MM.1S (cell line): ENCODE data around the gene VPS45.

ENCODE experiments used
- DNase-seq: peaks from one replicate; pipeline ENCODE4 v3.0.0-alpha.2; 2015
- H2AFZ ChIP-seq: fragments of 300-600 bp; sonication (generic); 2 replicates; pipeline ENCODE4 v1.6.0; 2016; ENCODE audit warnings: antibody characterized with exemption, low read length
- H3F3A ChIP-seq: fragments of 300-600 bp; sonication (generic); 2 replicates; pipeline ENCODE4 v1.6.1; 2016; ENCODE audit warnings: mild to moderate bottlenecking, antibody characterized with exemption, low read length, moderate library complexity, mixed read lengths; ENCODE audit not compliant: insufficient read depth
- H3K27ac ChIP-seq: fragments of 300-600 bp; sonication (generic); 2 replicates; pipeline ENCODE4 v1.5.1; 2016; ENCODE audit warnings: mild to moderate bottlenecking, low read length
- H3K27me3 ChIP-seq: fragments of 300-600 bp; sonication (generic); replicated peaks from 2 replicates; pipeline ENCODE4 v1.6.0; 2016; ENCODE audit warnings: low read length; ENCODE audit not compliant: insufficient read depth
- H3K36me3 ChIP-seq: fragments of 300-600 bp; sonication (generic); replicated peaks from 2 replicates; pipeline ENCODE4 v1.6.1; 2016; ENCODE audit warnings: mild to moderate bottlenecking, low read length, mixed read lengths; ENCODE audit not compliant: insufficient read depth
- H3K4me1 ChIP-seq: fragments of 300-600 bp; sonication (generic); 2 replicates; pipeline ENCODE4 v1.6.1; 2016; ENCODE audit warnings: low read length, mixed read lengths
- H3K4me2 ChIP-seq: fragments of 300-600 bp; sonication (generic); 2 replicates; pipeline ENCODE4 v1.6.0; 2016; ENCODE audit warnings: low read depth, low read length
- H3K4me3 ChIP-seq: fragments of 300-600 bp; sonication (generic); 2 replicates; pipeline ENCODE4 v1.5.1; 2016; ENCODE audit warnings: low read length, mixed read lengths
- H3K79me2 ChIP-seq: fragments of 300-600 bp; sonication (generic); 2 replicates; pipeline ENCODE4 v1.6.1; 2016; ENCODE audit warnings: mixed run types, low read length, mixed read lengths
- H3K9ac ChIP-seq: fragments of 300-600 bp; sonication (generic); 2 replicates; pipeline ENCODE4 v1.6.1; 2016; ENCODE audit warnings: low read length, mixed read lengths
- H3K9me2 ChIP-seq: fragments of 300-600 bp; sonication (generic); replicated peaks from 2 replicates; pipeline ENCODE4 v1.6.1; 2016; ENCODE audit warnings: mild to moderate bottlenecking, low read length, mixed read lengths; ENCODE audit not compliant: insufficient read depth
- H3K9me3 ChIP-seq: fragments of 300-600 bp; sonication (generic); replicated peaks from 2 replicates; pipeline ENCODE4 v1.6.1; 2016; ENCODE audit warnings: mild to moderate bottlenecking, low read length, mixed read lengths; ENCODE audit not compliant: insufficient read depth
- H4K20me1 ChIP-seq: fragments of 300-600 bp; sonication (generic); 2 replicates; pipeline ENCODE4 v1.6.1; 2016; ENCODE audit warnings: mild to moderate bottlenecking, low read length, moderate library complexity, mixed read lengths; ENCODE audit not compliant: insufficient read depth
- EZH2 ChIP-seq: fragments of 300-600 bp; sonication (generic); optimal IDR thresholded peaks from 2 replicates; pipeline ENCODE3; 2017; ENCODE audit warnings: low read depth, mild to moderate bottlenecking, antibody characterized with exemption, low read length, mixed read lengths
- EZH2phosphoT487 ChIP-seq: fragments of 300-600 bp; sonication (generic); IDR thresholded peaks from 2 replicates; pipeline ENCODE4 v1.6.1; 2018; ENCODE audit warnings: antibody characterized with exemption, low read length
- TF ChIP-seq, protein P1 (sequence below): fragments of 300-600 bp; sonication (generic); IDR thresholded peaks from 2 replicates; pipeline ENCODE4 v1.5.1; 2016; ENCODE audit warnings: antibody characterized with exemption, low read length, mixed read lengths

Gene VPS45

DNA sequence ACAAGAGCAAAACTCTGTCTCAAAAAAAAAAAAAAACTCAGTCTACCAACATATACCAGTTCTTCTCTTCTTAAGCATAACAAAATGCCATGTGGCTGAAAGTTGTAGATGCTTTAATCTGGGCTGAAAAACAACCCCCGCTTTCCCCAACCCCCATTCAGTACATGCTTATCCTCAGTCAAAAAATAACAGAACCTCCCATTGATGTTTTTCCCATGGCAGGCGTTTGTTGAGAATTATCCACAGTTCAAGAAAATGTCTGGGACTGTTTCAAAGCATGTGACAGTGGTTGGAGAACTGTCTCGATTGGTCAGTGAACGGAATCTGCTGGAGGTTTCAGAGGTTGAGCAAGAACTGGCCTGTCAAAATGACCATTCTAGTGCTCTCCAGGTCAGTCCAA lies 14.9 kb downstream of the VPS45 start:
- Histone ChIP-seq H3K4me2 (no peak overlapping the region), H3K9me3 (no peaks in the 10 kb centered on the region), H3K27ac (no peak overlapping the region), H3K36me3 (peaks cover 7% of the 10 kb centered on the region; the same call in 1 of the 2 replicates), H3K27me3 (no peaks in the 10 kb centered on the region), H4K20me1 (no peaks in the 10 kb centered on the region), H3K9me2 (no peaks in the 10 kb centered on the region), H3K4me3 (no peak overlapping the region), H2AFZ (no peak overlapping the region), H3K79me2 (no peaks in the 10 kb centered on the region), H3K4me1 (peaks cover 33% of the 10 kb centered on the region), H3F3A (peaks cover 6% of the 10 kb centered on the region), H3K9ac (no peak overlapping the region)
- no peak for DNase-seq
- TF ChIP-seq EZH2 = no peak
- TF ChIP-seq, protein P1, sequence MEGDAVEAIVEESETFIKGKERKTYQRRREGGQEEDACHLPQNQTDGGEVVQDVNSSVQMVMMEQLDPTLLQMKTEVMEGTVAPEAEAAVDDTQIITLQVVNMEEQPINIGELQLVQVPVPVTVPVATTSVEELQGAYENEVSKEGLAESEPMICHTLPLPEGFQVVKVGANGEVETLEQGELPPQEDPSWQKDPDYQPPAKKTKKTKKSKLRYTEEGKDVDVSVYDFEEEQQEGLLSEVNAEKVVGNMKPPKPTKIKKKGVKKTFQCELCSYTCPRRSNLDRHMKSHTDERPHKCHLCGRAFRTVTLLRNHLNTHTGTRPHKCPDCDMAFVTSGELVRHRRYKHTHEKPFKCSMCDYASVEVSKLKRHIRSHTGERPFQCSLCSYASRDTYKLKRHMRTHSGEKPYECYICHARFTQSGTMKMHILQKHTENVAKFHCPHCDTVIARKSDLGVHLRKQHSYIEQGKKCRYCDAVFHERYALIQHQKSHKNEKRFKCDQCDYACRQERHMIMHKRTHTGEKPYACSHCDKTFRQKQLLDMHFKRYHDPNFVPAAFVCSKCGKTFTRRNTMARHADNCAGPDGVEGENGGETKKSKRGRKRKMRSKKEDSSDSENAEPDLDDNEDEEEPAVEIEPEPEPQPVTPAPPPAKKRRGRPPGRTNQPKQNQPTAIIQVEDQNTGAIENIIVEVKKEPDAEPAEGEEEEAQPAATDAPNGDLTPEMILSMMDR = no peak
- TF ChIP-seq EZH2phosphoT487 = no peak

DNA sequence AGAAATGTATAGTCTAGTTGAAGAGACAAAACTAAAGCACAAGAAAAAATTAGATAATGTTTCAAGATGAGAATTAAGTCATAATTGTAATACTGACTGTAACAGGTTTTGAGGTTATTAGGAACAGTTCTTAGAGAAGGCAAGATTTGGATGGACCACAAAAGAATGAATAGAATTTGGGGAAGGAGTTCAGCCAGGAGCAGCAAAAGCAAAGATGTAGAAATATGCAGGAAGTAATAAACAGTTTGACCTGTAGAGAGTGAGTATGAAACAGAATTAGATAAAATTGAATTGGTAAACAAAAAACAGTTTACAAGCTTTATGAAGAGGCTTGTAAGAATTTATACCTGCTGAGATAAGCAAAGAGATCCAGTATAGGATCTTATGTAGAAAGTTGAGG lies 16.3 kb downstream of the VPS45 start:
- no peaks in the 10 kb centered on the region for H4K20me1 ChIP-seq
- H3K79me2 ChIP-seq = no peaks in the 10 kb centered on the region
- no peak overlapping the region for H3K27ac ChIP-seq
- no peaks in the 10 kb centered on the region for H3K27me3 ChIP-seq
- no peaks in the 10 kb centered on the region for H3K9me2 ChIP-seq
- DNase-seq = no peak
- H3K36me3 ChIP-seq = peaks cover 5% of the 10 kb centered on the region; the same call in 1 of the 2 replicates
- H3K9me3 ChIP-seq = no peaks in the 10 kb centered on the region
- no peak overlapping the region for H2AFZ ChIP-seq
- H3K4me3 ChIP-seq = no peak overlapping the region
- H3F3A ChIP-seq = peaks cover 6% of the 10 kb centered on the region
- peaks cover 25% of the 10 kb centered on the region for H3K4me1 ChIP-seq
- no peak overlapping the region for H3K9ac ChIP-seq
- no peak overlapping the region for H3K4me2 ChIP-seq
- TF ChIP-seq, protein P1 = no peak
- TF ChIP-seq EZH2 (no peak), EZH2phosphoT487 (no peak)

DNA sequence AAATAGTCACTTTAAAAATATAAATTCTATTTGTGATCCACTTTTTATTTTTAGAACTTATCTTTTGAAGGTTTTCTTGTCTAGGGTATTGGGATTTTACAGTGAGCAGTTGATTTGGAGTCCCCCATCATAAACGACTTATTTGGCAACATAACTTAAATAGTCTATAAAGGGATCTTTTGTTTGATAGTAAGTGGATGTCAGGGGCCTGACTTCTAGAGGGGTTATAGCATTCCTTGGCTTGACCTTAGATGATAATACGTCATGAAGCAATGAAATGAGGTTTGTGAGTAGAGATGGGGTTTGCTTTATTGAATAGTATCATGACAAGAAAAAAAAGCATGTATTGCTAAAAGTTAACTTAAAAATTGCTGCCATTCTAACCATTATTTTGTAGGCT lies 17.8 kb downstream of the VPS45 start:
- H3K79me2 ChIP-seq = no peaks in the 10 kb centered on the region
- H3K4me1 ChIP-seq = peaks cover 15% of the 10 kb centered on the region
- peaks cover 7% of the 10 kb centered on the region for H3F3A ChIP-seq
- peaks cover 5% of the 10 kb centered on the region; the same call in 1 of the 2 replicates for H3K36me3 ChIP-seq
- H3K4me2 ChIP-seq = no peak overlapping the region
- H3K27ac ChIP-seq = no peak overlapping the region
- TF ChIP-seq EZH2 (no peak), EZH2phosphoT487 (no peak)
- TF ChIP-seq, protein P1 = no peak
- no peaks in the 10 kb centered on the region for H3K9me3 ChIP-seq
- no peak for DNase-seq
- H3K27me3 ChIP-seq = no peaks in the 10 kb centered on the region
- H3K9ac ChIP-seq = no peak overlapping the region
- no peak overlapping the region for H3K4me3 ChIP-seq
- no peaks in the 10 kb centered on the region for H3K9me2 ChIP-seq
- no peaks in the 10 kb centered on the region for H4K20me1 ChIP-seq
- H2AFZ ChIP-seq = no peak overlapping the region
